Transverse colon (tissue), 4 donors: Measurements from ENCODE around the gene OXTR. TPM values are rescaled to one million over a fixed set of nuclear protein-coding genes. Genes with fewer than 3 reads are reported as not detected.

Source experiments
- DNase-seq: peaks from one replicate; pipeline ENCODE4 v3.0.0-alpha.2; 2019
- H3K27ac ChIP-seq, 4 donors: fragments of 200-600 bp; sonication (generic); 2 replicates each; pipeline ENCODE4 v1.5.1; 2016 to 2018; ENCODE audit warnings: inconsistent platforms in 4 of 4
- H3K27me3 ChIP-seq: fragments of 200-600 bp; sonication (generic); 2 replicates; pipeline ENCODE4 v1.5.1; 2017; ENCODE audit warnings: inconsistent platforms
- H3K36me3 ChIP-seq, 4 donors: fragments of 200-600 bp; sonication (generic); 2 replicates each; pipeline ENCODE4 v1.5.1; 2017 to 2019; ENCODE audit warnings: inconsistent platforms in 4 of 4
- H3K4me1 ChIP-seq, 4 donors: fragments of 200-600 bp; sonication (generic); 2 replicates each; pipeline ENCODE4 v1.5.1; 2017 to 2020; ENCODE audit warnings: inconsistent platforms in 4 of 4
- H3K4me3 ChIP-seq, 4 donors: fragments of 200-600 bp; sonication (generic); 1 replicate in 1 of 4; 2 replicates in 3 of 4; pipeline versions ENCODE4 v1.5.1 to v1.6.1; 2017 to 2019; ENCODE audit warnings: inconsistent platforms in 4 of 4
- H3K9me3 ChIP-seq, 2 donors: fragments of 200-600 bp; sonication (generic); 2 replicates each; pipeline ENCODE4 v1.5.1; 2017 to 2019; ENCODE audit warnings: inconsistent platforms in 2 of 2
- CTCF ChIP-seq, 5 experiments: fragments of 200-600 bp in 3 of 5; fragments of 450-650 bp in 2 of 5; sonication (generic) in 3 of 5; IDR thresholded peaks; 1 replicate in 2 of 5; 2 replicates in 3 of 5; pipeline ENCODE4 v1.5.1; 2016 to 2017; ENCODE audit warnings: antibody characterized with exemption in 5 of 5, inconsistent platforms in 3 of 5, mild to moderate bottlenecking in 2 of 5, moderate library complexity in 1 of 5
- EP300 ChIP-seq: sonication (generic); formaldehyde crosslinking; IDR thresholded peaks from one replicate; pipeline ENCODE4 v1.6.1; 2017; ENCODE audit warnings: antibody characterized with exemption, low read depth
- POLR2A ChIP-seq: fragments of 450-650 bp; IDR thresholded peaks from one replicate; pipeline ENCODE4 v1.6.1; 2016; ENCODE audit warnings: antibody characterized with exemption, mild to moderate bottlenecking, moderate library complexity
- POLR2AphosphoS5 ChIP-seq, 3 donors: sonication (generic); formaldehyde crosslinking; IDR thresholded peaks; one replicate each; pipeline ENCODE4 v1.6.1; 2016; ENCODE audit warnings: antibody characterized with exemption in 3 of 3
- WGBS, 2 donors: methylation state at CpG; one replicate each; pipeline ENCODE4 v1.1.5; 2018; ENCODE audit warnings: low coverage in 1 of 2; 5-methylcytosine and 5-hydroxymethylcytosine counted together
- in situ Hi-C, 4 donors: fragments of 200-750 bp; cut with MboI; loops; one replicate each; pipeline versions ENCODE4 v1.15.0 to v1.15.1; 2017; ENCODE audit warnings: low sequenced_read_pairs in 3 of 4, low pct_ligation_motif_present in 1 of 4, low pct_unique_long_range_greater_than_20kb in 1 of 4
- intact Hi-C: fragments of 100-400 bp; cut with DNase I; formaldehyde crosslinking; loops from one replicate; pipeline ENCODE4 v1.15.1; 2023; ENCODE audit warnings: low total_unique reads
- total RNA-seq, 4 donors: library from RNA; depleted of rRNA; stranded (reverse); fragments of >200 nt; gene quantifications; one replicate each; pipeline ENCODE4 v1.1.0, GENCODE V29; 2016

The OXTR gene
- total RNA-seq, 4 donors from 2014 or later: 0.27 to 1.1 TPM; not detected in 2

GRCh38 chr3:8733332-8734094 is 35.9 kb downstream of the OXTR start, which contains the start of gene CAV3:
TSS of gene CAV3 (plus strand) at chr3:8733802. CDS start at chr3:8733877, 75 bp downstream.
- 80% methylated on average over 5 to 22 of the region's 23 CpGs for WGBS, 2 donors
- Histone ChIP-seq H3K4me1 (no peaks in the 10 kb centered on the region), H3K27me3 (no peaks in the 10 kb centered on the region), H3K36me3 (no peaks in the 10 kb centered on the region), H3K27ac (no peak within 1 kb of the TSS), H3K4me3 (no peak within 1 kb of the TSS), H3K9me3 (no peaks in the 10 kb centered on the region)
- intact Hi-C loops (no loop called here), in situ Hi-C loops (no loop called here)
- TF ChIP-seq POLR2AphosphoS5 (IDR thresholded peaks at IDR 0.05): no peak
- no peak for TF ChIP-seq EP300
- no peak for TF ChIP-seq CTCF (IDR thresholded peaks at IDR 0.05)
- no peak for TF ChIP-seq POLR2A
- no peak for DNase-seq

GRCh38 chr3:8732413-8732812 is 37.0 kb downstream of the OXTR start:
- no peaks in the 10 kb centered on the region for H3K27me3 ChIP-seq
- intact Hi-C loops: no loop called here
- H3K4me1 ChIP-seq: no peaks in the 10 kb centered on the region
- no peak for DNase-seq
- no peak overlapping the region for H3K27ac ChIP-seq
- 78 to 85% methylated on average over 4 of the region's 4 CpGs for WGBS, 2 donors
- in situ Hi-C loops: no loop called here
- H3K36me3 ChIP-seq: no peaks in the 10 kb centered on the region
- no peak overlapping the region for H3K4me3 ChIP-seq
- no peaks in the 10 kb centered on the region for H3K9me3 ChIP-seq
- no peak for TF ChIP-seq EP300

DNA sequence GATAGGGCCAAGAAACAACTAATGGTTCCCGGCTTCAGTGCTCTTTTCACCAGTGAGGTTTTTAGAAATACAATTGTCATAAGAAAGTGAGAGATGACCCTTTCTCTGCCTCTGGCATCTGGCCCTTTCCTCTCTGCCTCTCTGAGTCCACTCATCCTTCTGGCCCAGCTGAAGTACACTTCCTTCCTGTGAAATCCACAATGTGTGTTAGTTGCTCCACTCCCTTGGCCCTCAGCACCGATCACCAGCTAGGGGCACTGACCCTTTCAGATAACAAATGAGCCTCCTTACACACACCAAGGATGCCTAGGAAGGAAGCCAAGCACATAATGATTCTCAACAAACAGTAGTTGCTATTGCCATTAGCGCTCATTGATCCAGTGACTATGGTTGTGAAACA is 38.8 kb downstream of the OXTR start:
- WGBS, 2 donors: 52 to 90% methylated on average over 2 to 3 of the region's 3 CpGs

DNA sequence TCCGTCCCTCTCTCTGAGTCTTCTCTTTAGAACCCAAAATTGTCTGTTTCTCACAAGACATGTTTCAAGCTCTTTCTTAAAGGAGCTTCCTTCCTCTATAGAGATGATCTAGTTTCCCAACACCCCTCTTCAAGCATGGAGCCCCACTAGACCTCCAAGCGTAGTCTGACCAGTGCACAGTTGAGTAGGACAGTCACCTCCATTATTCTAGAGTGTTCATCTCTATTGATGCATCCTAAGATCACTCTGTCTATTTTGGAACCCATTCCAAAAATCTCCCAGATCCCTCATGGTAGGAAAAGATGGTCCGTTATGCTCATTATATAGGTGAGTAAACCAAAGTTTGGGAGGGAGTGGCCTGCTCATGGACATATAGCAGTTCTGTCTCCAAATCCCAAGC is 39.9 kb downstream of the OXTR start:
- Histone ChIP-seq H3K27me3 (no peaks in the 10 kb centered on the region), H3K36me3 (no peaks in the 10 kb centered on the region), H3K27ac (no peak overlapping the region), H3K4me1 (no peaks in the 10 kb centered on the region), H3K4me3 (no peak overlapping the region), H3K9me3 (no peaks in the 10 kb centered on the region)
- no peak for TF ChIP-seq CTCF (IDR thresholded peaks at IDR 0.05)
- TF ChIP-seq POLR2AphosphoS5 (IDR thresholded peaks at IDR 0.05): no peak
- TF ChIP-seq POLR2A: no peak
- TF ChIP-seq EP300: no peak
- 90 to 100% methylated on average over 1 to 3 of the region's 3 CpGs for WGBS, 2 donors
- in situ Hi-C loops (no loop called here), intact Hi-C loops (no loop called here)
- DNase-seq: no peak

More for the DNA sequence above, 38.8 kb downstream of the OXTR start:
- in situ Hi-C loops: no loop called here
- Histone ChIP-seq H3K9me3 (no peaks in the 10 kb centered on the region), H3K27ac (no peak overlapping the region), H3K36me3 (no peaks in the 10 kb centered on the region), H3K27me3 (no peaks in the 10 kb centered on the region), H3K4me1 (no peaks in the 10 kb centered on the region), H3K4me3 (no peak overlapping the region)
- no peak for DNase-seq
- intact Hi-C loops: no loop called here
- TF ChIP-seq CTCF (IDR thresholded peaks at IDR 0.05) (no peak), POLR2A (no peak), EP300 (no peak), POLR2AphosphoS5 (IDR thresholded peaks at IDR 0.05) (no peak)
